GM19240 (cell line): Measurements from ENCODE around the gene MAP3K19.
A peak's percentile ranks its signal among the peaks of the same experiment; 100 is the strongest.
"Not testable (repeated sequence)": the region's sequence is repeated elsewhere in the genome, so short reads cannot be mapped to it uniquely, and the experiment has no call there.

ENCODE experiments used
- DNase-seq: peaks from one replicate; pipeline ENCODE4 v3.0.0; 2011; ENCODE audit warnings: low spot score; ENCODE audit not compliant: insufficient read length

The MAP3K19 gene

DNA sequence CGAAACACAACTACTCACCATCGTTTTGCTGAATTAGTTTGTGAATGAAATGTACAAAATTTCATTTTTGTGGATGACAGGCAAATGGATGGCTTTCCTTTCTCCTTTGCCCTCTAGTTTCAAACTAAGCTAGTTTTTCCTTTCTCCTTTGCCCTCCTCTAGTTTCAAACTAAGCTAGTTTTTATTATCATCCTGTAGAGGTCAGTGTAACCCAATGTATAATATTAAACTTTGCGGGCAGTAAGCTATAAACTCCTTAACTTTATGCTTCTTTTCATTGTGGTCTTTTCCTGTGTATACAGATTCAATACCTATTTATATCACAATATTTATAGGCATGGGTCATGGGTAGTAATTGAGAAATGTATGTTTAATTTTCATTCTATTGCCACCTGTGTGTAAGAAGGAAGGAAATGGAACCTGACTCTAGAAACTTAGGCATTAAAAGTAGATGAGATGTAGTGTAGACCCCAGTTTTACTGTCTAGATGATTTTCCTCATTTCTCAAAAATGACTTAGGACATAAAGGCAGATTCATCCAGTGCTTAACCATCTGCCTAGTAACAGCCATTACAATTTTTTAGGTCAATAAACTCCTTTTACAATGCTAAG is 58.1 kb downstream of the MAP3K19 start:
- DNase-seq, result no peak

- DNase-seq, result no peak
Observed at GRCh38 chr2:134985061-134985460, 62.2 kb downstream of the MAP3K19 start.

GRCh38 chr2:134982603-134983002 is 64.6 kb downstream of the MAP3K19 start:
- no peak for DNase-seq

DNA sequence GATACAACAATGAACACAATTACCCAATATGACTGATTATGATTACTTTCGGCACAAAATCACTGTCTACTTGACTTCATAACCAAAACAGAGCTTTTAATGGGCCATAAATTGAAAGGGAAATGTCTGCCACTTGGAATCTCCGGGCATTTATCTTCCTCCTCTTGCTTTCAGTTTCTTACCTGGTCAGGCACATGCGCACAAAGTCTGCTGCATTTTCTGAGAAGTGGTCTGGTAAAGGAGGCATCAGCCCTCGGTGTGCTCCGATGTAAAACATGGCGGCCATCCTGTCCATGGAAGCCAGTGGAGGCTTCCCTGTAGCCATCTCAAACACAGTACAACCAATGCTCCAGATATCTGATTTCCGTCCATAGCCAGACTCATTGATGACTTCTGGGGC is 66.6 kb downstream of the MAP3K19 start:
- no peak for DNase-seq

DNA sequence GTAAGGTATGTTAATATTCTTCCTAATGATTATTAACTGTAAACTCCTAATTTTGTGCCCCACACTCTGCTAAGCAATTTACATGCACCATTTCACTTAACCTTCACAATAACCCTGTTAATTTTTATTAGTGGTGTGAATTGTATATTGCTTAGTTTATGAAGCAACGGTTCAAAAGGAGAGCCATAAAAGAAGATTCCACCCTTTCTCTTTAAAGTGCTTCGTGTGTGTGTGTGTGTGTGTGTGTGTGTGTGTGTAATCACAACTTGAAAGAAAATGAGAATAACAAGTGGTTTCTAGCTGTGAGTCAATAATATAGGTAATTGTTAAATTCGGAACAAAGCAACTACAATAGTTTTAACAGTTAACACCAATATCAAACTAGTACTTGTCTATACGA is 68.0 kb downstream of the MAP3K19 start:
- no peak for DNase-seq

GRCh38 chr2:134977104-134977503 is 70.1 kb downstream of the MAP3K19 start:
- DNase-seq, result not testable (repeated sequence)

DNA sequence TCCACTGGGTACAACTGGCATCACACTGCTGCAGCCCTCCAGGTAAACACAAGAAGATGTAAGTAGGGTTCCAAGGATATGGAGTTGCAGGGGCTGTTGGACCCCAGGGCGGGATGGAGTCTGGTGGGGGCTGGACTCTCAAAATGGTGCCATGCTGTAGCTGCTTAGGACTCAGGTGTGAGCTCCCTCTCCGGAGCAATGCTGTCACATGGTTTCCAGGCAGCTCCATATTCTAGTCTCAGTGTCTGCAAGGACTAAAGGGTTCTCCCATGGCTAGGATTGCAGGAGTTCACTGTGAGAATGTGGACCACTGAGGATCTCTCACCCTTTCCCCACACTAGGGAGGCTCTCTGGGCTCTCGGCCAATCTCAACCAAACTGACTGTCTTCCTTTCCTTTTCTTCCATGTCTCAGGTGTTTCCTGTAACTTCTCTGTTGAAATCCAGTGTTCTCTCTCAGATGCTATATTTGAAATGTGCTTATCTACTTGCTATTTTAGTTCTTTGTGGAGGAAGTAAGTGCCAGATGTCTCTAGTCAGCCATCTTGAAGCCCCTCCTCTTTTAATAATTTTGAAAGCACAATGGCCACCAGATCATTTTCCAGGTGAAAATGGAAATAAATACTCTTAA is 71.1 kb downstream of the MAP3K19 start:
- no peak for DNase-seq

GRCh38 chr2:134975281-134976009 is 71.8 kb downstream of the MAP3K19 start:
- no peak for DNase-seq

- DNase-seq, result peak; percentile 11
Observed at GRCh38 chr2:134973241-134974138, 73.8 kb downstream of the MAP3K19 start.

- DNase-seq, result not testable (repeated sequence)
Observed at GRCh38 chr2:134967166-134967565, 80.1 kb downstream of the MAP3K19 start.

DNA sequence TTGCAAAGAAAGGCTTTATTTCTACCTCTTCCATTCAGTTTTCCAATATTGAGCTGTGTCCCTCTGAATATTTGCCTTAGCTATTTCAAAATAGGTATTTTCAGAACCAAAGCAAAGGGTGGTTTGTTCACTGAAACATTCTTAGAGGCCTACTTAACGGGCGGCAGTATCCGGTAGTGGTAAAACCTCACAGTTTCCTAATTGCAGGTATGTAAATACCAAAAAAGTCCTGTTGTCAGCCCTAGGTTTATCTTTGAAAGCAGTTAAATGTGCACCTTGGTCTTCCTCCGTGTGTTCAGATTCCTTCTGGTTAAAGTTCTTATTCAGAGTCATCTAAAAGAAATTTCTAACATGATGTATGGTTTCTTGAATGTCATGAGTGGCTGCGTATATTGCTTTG is 89.8 kb downstream of the MAP3K19 start:
- DNase-seq, result no peak

DNA sequence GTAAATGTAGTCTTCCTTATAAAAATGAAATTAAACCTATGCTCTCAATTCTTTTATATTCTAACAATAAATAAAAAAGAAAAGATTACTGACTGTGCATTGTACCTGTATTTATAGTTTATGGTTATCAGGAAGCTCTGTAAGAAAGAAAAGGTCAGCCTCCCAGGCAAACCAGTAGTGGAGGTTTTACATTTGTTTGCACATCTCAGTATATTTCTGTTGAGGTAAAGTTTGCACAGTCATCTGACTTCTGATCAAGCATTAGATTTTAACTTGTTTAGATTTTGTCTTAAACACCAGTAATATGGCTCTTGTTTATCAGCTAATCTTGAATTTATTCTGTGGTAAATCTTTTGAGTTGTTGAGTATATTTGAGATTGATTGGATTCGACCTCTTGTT is 91.5 kb downstream of the MAP3K19 start:
- no peak for DNase-seq

DNA sequence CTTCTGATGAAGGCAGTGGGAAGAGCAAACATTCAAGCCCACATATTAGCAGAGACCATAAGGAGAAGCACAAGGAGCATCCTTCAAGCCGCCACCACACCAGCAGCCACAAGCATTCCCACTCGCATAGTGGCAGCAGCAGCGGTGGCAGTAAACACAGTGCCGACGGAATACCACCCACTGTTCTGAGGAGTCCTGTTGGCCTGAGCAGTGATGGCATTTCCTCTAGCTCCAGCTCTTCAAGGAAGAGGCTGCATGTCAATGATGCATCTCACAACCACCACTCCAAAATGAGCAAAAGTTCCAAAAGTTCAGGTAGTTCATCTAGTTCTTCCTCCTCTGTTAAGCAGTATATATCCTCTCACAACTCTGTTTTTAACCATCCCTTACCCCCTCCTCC is 93.2 kb downstream of the MAP3K19 start:
- no peak for DNase-seq

DNA sequence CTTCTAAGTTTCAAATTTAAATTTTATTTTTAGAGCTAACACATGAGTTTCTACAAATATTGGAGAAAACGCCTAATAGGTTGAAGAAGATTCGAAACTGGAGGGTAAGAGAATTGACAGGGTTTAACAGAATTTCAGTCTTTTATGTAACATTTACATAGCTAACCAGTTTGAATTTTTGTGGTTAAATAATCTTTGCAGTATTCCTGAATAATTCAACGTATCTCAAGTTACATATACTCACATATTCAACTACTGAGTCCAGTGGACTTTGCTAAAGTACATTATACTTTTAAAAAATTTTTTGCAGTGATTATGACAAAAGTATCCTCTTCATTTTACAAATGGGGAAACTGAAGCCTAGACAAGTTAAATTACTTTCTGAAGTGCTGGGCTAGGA is 94.6 kb downstream of the MAP3K19 start:
- no peak for DNase-seq

DNA sequence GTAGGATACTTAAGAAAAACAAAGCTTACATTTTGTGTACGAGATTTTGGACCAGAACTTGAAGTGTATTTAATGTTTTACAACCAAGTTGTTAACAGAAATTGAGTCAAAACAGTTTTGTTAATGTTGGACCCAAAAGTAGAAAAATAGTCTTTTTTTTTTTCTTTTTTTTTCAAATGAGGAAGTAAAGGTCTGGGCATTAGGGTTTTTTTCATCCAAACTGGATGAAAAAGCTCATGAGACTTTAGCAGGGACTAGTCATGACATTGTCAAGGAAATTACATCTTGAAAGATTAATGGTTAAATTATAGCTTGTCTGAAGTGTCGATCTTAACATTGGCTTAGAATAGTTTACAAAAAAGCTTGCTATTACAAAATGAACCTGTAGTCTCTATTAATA is 96.4 kb downstream of the MAP3K19 start:
- DNase-seq, result no peak

GRCh38 chr2:134949981-134950708 is 97.1 kb downstream of the MAP3K19 start:
- no peak for DNase-seq

GRCh38 chr2:134946073-134946472 is 101.2 kb downstream of the MAP3K19 start:
- DNase-seq, result no peak

DNA sequence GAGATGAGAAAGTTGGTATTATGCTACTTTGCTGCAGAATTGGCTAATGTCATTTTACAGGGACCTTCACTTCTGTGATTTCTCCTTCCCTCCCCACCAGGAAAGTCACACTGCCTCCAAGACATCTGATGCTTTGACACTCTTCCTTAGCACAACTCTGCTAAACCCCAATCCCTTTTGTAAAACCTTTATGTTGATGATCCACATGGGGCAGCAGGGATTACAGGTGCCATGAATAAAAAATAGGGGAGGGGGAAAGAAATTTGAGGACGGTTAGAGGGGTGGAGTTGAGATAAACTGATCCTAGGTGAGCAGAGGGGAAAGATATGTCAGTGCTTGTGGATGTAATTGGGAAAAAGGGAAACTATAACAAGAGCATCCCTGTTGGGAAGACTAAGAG is 102.3 kb downstream of the MAP3K19 start:
- DNase-seq, result no peak

GRCh38 chr2:134943540-134943939 is 103.7 kb downstream of the MAP3K19 start:
- no peak for DNase-seq

GRCh38 chr2:134936691-134937090 is 110.6 kb downstream of the MAP3K19 start:
- no peak for DNase-seq

DNA sequence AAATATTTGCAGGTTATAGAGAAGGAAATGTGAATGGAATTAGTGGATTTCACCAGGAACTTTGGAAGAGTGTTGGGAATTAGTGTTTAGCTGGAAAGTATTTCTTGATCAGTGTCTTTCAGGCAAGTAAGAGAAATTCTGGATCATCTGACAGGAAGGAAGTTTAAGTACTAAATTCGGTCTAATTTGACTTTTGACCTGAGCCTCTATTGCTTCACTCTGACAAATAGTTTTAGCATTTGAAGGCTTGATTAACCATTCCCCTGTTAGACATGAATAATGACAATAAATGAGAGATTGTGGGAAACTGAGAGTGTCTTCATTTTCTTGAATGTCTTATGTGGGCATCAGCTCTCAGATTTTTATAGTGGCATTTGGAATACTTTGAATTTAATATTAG is 112.6 kb downstream of the MAP3K19 start:
- no peak for DNase-seq
